ENCODE data around the gene CNTLN.
"Not testable (repeated sequence)": the region's sequence is repeated elsewhere in the genome, so short reads cannot be mapped to it uniquely, and the experiment has no call there.

The CNTLN gene

GRCh38 chr9:17318821-17319320 lies 184.0 kb downstream of the CNTLN start:
- no peak overlapping the region for H3K27ac Mint-ChIP-seq
- H3K4me3 Mint-ChIP-seq, result no peak overlapping the region
- no peaks in the 10 kb centered on the region for H3K4me1 Mint-ChIP-seq
- H3K36me3 Mint-ChIP-seq, result no peaks in the 10 kb centered on the region
- no peak for ATAC-seq
- no peaks in the 10 kb centered on the region for H3K27me3 Mint-ChIP-seq
- no peaks in the 10 kb centered on the region for H3K9me3 Mint-ChIP-seq

DNA sequence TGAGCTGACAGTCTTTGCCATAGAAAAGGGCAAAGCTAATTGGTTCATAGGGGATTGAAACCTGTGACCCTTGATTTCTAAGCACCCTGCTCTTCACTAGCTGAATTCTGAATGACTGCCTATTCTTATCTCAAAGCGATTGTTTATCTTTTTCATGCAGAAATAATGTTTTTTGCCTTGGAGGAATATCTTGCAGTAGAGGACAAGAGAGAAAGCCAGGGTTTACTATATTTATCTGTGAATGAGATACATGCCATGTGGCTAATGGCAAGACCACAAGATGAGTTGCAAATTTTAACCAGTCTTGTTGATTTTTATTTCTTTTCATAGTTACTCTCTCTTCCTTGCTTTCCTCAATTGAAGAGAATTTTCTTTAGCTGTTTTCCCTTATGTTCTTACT lies 185.0 kb downstream of the CNTLN start:
- Mint-ChIP-seq H3K27me3 (no peaks in the 10 kb centered on the region), H3K4me1 (no peaks in the 10 kb centered on the region), H3K9me3 (no peaks in the 10 kb centered on the region), H3K27ac (no peak overlapping the region), H3K4me3 (no peak overlapping the region), H3K36me3 (no peaks in the 10 kb centered on the region)
- ATAC-seq, result no peak

DNA sequence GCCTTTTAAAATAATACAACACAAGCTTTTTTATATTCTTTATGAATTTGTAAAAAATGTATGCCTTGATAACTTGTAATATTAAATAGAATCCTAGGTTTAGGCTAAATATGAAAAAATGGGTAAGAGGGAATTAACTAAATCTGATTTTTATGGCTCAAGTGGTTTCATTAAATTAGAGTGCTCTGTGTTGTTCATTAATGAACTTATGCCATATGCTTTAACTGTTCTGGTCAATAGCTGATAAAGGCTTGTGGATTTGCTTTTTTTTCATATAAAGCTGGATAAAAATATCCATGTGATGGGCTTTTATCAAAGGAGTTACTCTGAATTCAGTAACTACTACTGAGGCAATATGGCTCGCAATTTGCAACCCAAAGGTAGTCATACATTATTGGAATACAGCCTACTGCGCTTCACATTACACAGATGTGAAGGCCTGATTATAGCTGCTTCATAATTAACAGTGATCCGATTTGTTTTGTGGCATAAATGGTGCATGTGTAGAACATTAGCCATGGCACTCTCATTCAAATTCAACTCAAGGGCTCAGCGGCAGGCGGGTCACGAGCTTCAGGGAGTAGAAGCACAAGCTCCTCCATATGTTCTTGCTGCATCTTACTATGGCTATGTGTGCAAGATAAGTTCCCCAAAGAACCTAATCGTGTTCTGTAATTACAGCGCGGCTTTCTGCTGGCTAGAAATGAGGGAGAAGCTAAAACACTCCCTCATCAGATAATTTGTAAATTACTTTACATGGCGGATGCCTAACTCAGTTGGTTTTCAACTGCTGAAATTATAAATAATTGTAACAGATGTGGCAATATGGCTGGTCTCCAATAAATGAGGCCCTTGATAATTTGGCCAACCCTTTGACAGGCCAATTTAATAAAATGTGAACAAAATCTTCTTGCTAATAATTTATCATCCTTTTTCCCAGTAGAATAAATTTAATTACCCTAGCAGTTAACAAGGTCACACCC lies 188.3 kb downstream of the CNTLN start:
- no peak for ATAC-seq
- Mint-ChIP-seq H3K36me3 (no peaks in the 10 kb centered on the region), H3K4me1 (no peaks in the 10 kb centered on the region)

GRCh38 chr9:17328331-17328730 lies 193.5 kb downstream of the CNTLN start:
- Mint-ChIP-seq H3K9me3 (no peaks in the 10 kb centered on the region), H3K27me3 (no peaks in the 10 kb centered on the region), H3K36me3 (no peaks in the 10 kb centered on the region), H3K27ac (no peak overlapping the region), H3K4me3 (no peak overlapping the region), H3K4me1 (no peaks in the 10 kb centered on the region)
- no peak for ATAC-seq

More for the DNA sequence above, 188.3 kb downstream of the CNTLN start:
- Mint-ChIP-seq H3K4me3 (no peak overlapping the region), H3K9me3 (no peaks in the 10 kb centered on the region), H3K27me3 (no peaks in the 10 kb centered on the region), H3K27ac (no peak overlapping the region)

- Mint-ChIP-seq H3K4me1 (no peaks in the 10 kb centered on the region), H3K4me3 (no peak overlapping the region), H3K9me3 (no peaks in the 10 kb centered on the region), H3K27me3 (no peaks in the 10 kb centered on the region), H3K36me3 (no peaks in the 10 kb centered on the region), H3K27ac (no peak overlapping the region)
- ATAC-seq, result no peak
Measured at GRCh38 chr9:17330097-17330496, 195.3 kb downstream of the CNTLN start.

DNA sequence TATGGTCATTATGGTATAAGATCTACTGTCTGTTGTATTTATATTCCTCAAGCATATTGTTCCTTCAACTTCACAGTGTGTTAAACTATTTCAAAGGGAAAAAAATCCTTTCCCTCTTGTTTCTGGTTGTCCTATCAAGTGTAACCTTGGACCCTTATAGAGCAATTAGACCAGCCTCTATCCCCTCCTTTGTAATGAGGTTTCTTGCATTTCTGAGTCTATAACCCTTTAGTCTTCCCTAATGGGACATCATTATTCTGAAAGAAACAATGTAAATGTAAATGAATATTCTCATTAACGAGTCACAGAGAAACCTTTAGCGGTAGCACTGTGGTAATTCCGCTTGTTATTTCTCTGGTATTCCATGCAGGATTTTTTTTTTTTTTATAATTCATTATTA lies 197.3 kb downstream of the CNTLN start:
- no peaks in the 10 kb centered on the region for H3K36me3 Mint-ChIP-seq
- no peaks in the 10 kb centered on the region for H3K27me3 Mint-ChIP-seq
- no peaks in the 10 kb centered on the region for H3K9me3 Mint-ChIP-seq
- ATAC-seq, result no peak
- no peak overlapping the region for H3K27ac Mint-ChIP-seq
- no peaks in the 10 kb centered on the region for H3K4me1 Mint-ChIP-seq
- H3K4me3 Mint-ChIP-seq, result no peak overlapping the region

DNA sequence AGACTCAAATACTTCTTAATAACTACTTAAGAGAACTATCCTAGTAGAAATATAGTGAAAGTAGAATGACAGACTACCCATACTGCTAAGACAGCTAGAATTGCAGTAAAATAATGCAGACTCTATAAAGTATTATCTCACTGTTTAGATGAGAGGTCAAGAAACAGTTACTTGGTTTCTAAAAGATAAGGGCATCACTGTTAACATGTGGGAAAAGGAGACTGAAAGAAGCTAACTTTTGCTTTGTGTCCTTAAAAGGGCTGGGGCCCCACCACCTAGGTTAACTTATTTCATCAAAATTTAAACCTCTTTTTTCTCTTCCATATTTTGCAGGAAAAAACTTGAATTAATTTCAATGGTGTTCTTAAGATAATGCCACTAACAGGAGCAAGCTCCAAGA lies 204.3 kb downstream of the CNTLN start:
- Mint-ChIP-seq H3K4me3 (no peak overlapping the region), H3K27me3 (no peaks in the 10 kb centered on the region), H3K9me3 (no peaks in the 10 kb centered on the region), H3K36me3 (no peaks in the 10 kb centered on the region), H3K27ac (no peak overlapping the region), H3K4me1 (no peaks in the 10 kb centered on the region)
- ATAC-seq, result no peak

DNA sequence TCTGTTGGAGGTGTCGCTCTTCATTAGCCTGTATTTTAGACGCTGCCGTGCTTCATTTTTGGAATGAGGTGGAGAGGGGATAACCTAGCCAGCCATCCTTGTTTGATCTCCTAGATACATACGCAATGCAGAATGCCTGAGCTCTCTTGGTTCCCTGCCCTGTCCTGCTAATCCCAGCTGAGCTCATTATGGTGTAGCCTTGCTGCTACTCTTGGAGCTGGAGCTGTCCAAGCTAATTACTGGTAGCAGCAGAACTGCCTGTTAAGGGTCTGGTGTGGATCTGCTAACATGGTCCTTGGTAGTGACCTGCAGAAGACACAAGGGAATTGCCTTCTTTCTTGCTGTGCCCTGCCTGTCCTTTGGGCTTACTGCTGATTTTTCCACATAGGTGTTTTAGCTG lies 207.9 kb downstream of the CNTLN start:
- Mint-ChIP-seq H3K36me3 (no peaks in the 10 kb centered on the region), H3K27me3 (no peaks in the 10 kb centered on the region), H3K4me1 (no peaks in the 10 kb centered on the region), H3K27ac (no peak overlapping the region), H3K9me3 (peaks cover 4% of the 10 kb centered on the region), H3K4me3 (no peak overlapping the region)
- ATAC-seq, result peak; percentile 36

DNA sequence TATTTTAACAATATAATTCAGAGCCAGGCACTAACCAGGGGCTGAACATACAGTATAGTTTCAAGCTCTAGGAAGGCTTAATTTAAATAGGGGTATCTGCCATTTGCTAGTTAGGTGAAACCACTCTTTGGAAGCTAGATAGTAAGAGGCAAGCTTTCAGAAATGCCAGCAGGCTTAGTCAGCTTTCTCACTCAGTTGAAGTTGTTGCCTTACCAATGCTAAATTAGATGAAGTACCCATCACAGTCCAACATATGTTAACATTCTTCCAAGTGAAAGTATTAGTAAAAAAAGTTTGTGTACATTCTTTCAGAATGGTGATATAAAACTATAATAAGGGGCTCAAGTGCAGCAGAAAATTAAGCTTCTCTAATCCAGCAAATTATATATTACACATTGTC lies 215.0 kb downstream of the CNTLN start:
- Mint-ChIP-seq H3K9me3 (peaks cover 9% of the 10 kb centered on the region), H3K4me1 (no peaks in the 10 kb centered on the region), H3K4me3 (no peak overlapping the region), H3K36me3 (no peaks in the 10 kb centered on the region), H3K27me3 (no peaks in the 10 kb centered on the region), H3K27ac (no peak overlapping the region)
- ATAC-seq, result no peak

DNA sequence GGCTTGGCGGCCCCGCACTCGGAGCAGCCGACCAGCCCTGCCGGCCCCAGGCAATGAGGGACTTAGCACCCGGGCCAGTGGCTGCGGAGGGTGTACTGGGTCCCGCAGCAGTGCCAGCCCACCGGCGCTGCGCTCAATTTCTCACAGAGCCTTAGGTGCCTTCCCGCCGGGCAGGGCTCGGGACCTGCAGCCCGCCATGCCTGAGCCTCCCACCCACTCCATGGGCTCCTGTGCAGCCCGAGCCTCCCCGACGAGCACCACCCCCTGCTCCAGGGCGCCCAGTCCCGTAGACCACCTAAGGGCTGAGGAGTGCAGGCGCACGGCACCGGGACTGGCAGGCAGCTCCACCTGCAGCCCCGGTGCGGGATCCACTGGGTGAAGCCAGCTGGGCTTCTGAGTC lies 219.2 kb downstream of the CNTLN start:
- not testable (repeated sequence) for H3K9me3 Mint-ChIP-seq, H3K4me3 Mint-ChIP-seq, ATAC-seq, H3K36me3 Mint-ChIP-seq, H3K27me3 Mint-ChIP-seq, H3K4me1 Mint-ChIP-seq, H3K27ac Mint-ChIP-seq

DNA sequence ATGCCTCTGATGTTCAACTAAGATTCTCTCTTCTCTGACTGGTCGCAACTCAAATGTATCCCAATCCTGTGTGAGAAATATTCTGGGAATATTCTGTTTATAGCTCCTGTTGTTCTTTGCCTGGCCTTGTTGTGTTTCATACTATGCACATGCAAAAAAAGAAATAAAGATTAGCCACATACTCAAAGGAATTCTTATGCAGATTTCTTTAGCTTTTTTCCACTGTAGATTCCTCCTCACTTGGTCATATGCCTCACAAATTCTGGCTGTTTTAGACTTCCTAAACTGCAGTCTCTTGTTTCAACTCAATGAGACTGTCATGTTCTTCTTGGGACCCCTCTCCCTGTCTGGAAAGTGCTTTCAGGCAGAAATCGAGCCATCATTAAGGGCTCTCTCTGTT lies 226.5 kb downstream of the CNTLN start:
- Mint-ChIP-seq H3K4me1 (no peaks in the 10 kb centered on the region), H3K27me3 (no peaks in the 10 kb centered on the region), H3K36me3 (no peaks in the 10 kb centered on the region), H3K27ac (no peak overlapping the region), H3K4me3 (no peak overlapping the region), H3K9me3 (peaks cover 4% of the 10 kb centered on the region)
- no peak for ATAC-seq

DNA sequence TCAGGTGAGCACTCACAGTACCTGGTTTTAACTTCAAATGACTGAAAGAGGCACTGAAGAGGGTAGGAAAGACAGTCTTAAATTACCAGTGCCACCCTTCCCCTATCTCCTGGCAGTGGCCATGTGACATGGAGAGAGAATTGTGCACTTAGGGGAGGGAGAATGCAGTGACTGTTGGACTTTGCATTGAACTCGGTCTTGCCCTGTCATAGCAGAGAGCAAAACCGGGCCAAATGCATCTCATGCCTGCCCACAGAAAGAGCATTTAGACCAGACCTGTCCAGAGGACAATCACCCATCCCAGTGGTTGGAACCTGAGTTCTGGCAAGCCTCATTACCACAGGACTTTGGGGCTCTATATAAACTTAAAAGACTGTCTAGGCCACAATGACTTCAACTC lies 232.2 kb downstream of the CNTLN start:
- H3K27me3 Mint-ChIP-seq, result no peaks in the 10 kb centered on the region
- no peaks in the 10 kb centered on the region for H3K9me3 Mint-ChIP-seq
- H3K4me3 Mint-ChIP-seq, result no peak overlapping the region
- no peak overlapping the region for H3K27ac Mint-ChIP-seq
- ATAC-seq, result no peak
- H3K36me3 Mint-ChIP-seq, result no peaks in the 10 kb centered on the region
- H3K4me1 Mint-ChIP-seq, result no peaks in the 10 kb centered on the region

DNA sequence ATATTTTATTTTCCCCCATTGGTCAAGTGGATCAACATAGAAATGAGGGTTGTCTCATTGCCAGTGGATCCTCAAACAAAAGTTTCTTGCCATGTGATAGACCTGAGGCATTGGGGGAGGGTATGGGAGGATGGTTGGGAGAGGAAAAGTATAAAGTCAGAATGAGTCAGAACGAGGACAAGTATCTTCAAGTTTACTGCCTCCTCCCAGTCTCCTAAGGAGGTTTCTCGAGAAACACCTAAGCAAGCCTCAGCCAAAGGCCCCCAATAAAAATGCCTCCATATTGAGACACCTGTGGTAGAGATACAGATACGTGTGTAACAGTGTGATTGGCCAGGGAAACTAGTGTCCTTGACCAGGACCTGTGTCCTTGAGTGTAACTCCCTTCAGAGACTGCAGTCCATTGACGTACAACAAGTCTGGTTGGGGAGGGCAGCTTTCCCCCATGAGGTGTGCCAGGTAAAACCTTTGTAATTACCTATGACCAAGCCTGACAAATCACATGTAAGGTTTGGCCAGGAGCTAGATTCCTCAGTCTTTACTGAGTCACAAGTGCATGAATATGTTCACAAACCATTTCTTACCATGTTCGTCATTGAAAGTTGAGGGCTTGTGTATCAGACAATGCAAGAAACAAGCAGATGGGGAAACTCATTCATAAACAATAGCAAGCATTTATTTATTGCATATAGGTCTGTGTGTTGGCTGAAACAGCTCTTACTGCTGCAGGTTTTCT lies 245.5 kb downstream of the CNTLN start:
- Mint-ChIP-seq H3K27ac (no peak overlapping the region), H3K36me3 (no peaks in the 10 kb centered on the region), H3K4me3 (no peak overlapping the region), H3K4me1 (no peaks in the 10 kb centered on the region), H3K27me3 (no peaks in the 10 kb centered on the region), H3K9me3 (no peaks in the 10 kb centered on the region)
- no peak for ATAC-seq

- no peak overlapping the region for H3K27ac Mint-ChIP-seq
- no peak for ATAC-seq
- no peaks in the 10 kb centered on the region for H3K4me1 Mint-ChIP-seq
- no peak overlapping the region for H3K4me3 Mint-ChIP-seq
- no peaks in the 10 kb centered on the region for H3K36me3 Mint-ChIP-seq
- H3K27me3 Mint-ChIP-seq, result no peaks in the 10 kb centered on the region
- H3K9me3 Mint-ChIP-seq, result no peaks in the 10 kb centered on the region
Measured at GRCh38 chr9:17387565-17387964, 252.7 kb downstream of the CNTLN start.

DNA sequence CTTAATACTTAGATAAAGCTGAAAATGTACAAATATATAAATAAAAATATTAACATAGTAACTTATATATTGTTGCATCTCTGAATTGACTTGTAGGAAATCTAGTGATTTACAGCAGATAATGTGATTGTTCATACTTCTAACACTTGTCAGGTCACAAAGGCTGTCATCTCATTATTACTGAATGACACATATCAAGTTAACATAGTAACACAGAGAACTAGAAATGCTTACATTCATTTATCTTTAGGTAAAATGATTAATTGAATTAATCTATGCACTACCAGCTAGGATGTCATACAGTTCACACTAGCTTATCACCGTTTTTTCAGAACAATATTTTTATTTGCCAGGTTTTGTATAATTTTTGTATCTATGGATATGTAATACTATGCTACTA lies 254.2 kb downstream of the CNTLN start:
- no peaks in the 10 kb centered on the region for H3K36me3 Mint-ChIP-seq
- no peaks in the 10 kb centered on the region for H3K4me1 Mint-ChIP-seq
- H3K4me3 Mint-ChIP-seq, result no peak overlapping the region
- ATAC-seq, result no peak
- H3K9me3 Mint-ChIP-seq, result no peaks in the 10 kb centered on the region
- H3K27ac Mint-ChIP-seq, result no peak overlapping the region
- H3K27me3 Mint-ChIP-seq, result no peaks in the 10 kb centered on the region

All from stimulated activated memory B cell treated with anti-CD40 and anti-IgM and Interleukin-4, amounts not matched to agents 10 μg/mL and 1 μg/mL and 100 μg/mL, for 72 hours (primary cell).